Natural killer cell (primary cell): ENCODE results near the gene FIG4. TPM values are rescaled to one million over a fixed set of nuclear protein-coding genes. Genes with fewer than 3 reads are reported as not detected.

Experiments used
- ATAC-seq, 3 donors: fragments of 150-1000 bp in 2 of 3; fragments of 200-7000 bp in 1 of 3; cut with Tn5 transposase; 1 replicate in 1 of 3; 2 replicates in 2 of 3; pipeline ENCODE4 v1.10.0; 2021; ENCODE audit warnings: mild to moderate bottlenecking in 2 of 3, moderate library complexity in 2 of 3
- DNase-seq, 2 donors: peaks; one replicate each; pipeline versions ENCODE4 v3.0.0 to v3.0.0-alpha.2; 2013 to 2021; ENCODE audit warnings: mixed read lengths in 1 of 2
- H3K27ac ChIP-seq: one replicate; pipeline ENCODE4 v1.5.1; 2013; ENCODE audit warnings: mild to moderate bottlenecking, low read length
- H3K27me3 ChIP-seq: one replicate; pipeline ENCODE4 v1.6.1; 2013; ENCODE audit warnings: low read length; ENCODE audit not compliant: control insufficient read depth, insufficient read depth
- H3K36me3 ChIP-seq: one replicate; pipeline ENCODE4 v1.6.1; 2013; ENCODE audit warnings: low read length; ENCODE audit not compliant: control insufficient read depth, insufficient read depth
- H3K4me1 ChIP-seq: one replicate; pipeline ENCODE4 v1.6.1; 2013; ENCODE audit warnings: low read length; ENCODE audit not compliant: control insufficient read depth, insufficient read depth
- H3K4me3 ChIP-seq: one replicate; pipeline ENCODE4 v1.5.1; 2013; ENCODE audit warnings: low read length
- H3K9me3 ChIP-seq: one replicate; pipeline ENCODE4 v1.6.1; 2013; ENCODE audit warnings: low read length; ENCODE audit not compliant: control insufficient read depth, insufficient read depth
- H3K27ac Mint-ChIP-seq, 2 donors: one replicate each; pipeline ENCODE4 v1.8.0; 2022; ENCODE audit warnings: mild to moderate bottlenecking in 2 of 2, mixed read lengths in 2 of 2, moderate library complexity in 1 of 2
- H3K27me3 Mint-ChIP-seq, 2 donors: one replicate each; pipeline ENCODE4 v1.8.0; 2022; ENCODE audit warnings: low read depth in 2 of 2, mixed read lengths in 2 of 2
- H3K36me3 Mint-ChIP-seq: one replicate; pipeline ENCODE4 v1.8.0; 2022; ENCODE audit warnings: mixed read lengths
- H3K4me1 Mint-ChIP-seq, 2 donors: one replicate each; pipeline ENCODE4 v1.8.0; 2022; ENCODE audit warnings: mixed read lengths in 2 of 2
- H3K4me3 Mint-ChIP-seq: one replicate; pipeline ENCODE4 v1.8.0; 2022; ENCODE audit warnings: mild to moderate bottlenecking, moderate library complexity, mixed read lengths
- H3K9me3 Mint-ChIP-seq, 2 donors: one replicate each; pipeline ENCODE4 v1.8.0; 2022; ENCODE audit warnings: mixed read lengths in 2 of 2
- WGBS: methylation state at CpG from one replicate; pipeline ENCODE4 v1.1.7; 2013; ENCODE audit warnings: missing lambda C conversion rate; ENCODE audit not compliant: insufficient coverage; 5-methylcytosine and 5-hydroxymethylcytosine counted together
- intact Hi-C: fragments of 100-400 bp; cut with micrococcal nuclease; formaldehyde crosslinking; loops from one replicate; pipeline ENCODE4 v1.14.2; 2022
- total RNA-seq, 4 donors: library from RNA; stranded (reverse); fragments of 120-200 nt in 1 of 4; gene quantifications; one replicate each; pipeline versions ENCODE4 v1.2.3 to v1.2.4, GENCODE V29; 2013 to 2022
- TF ChIP-seq, protein P1 (sequence below): fragments of 200-600 bp; IDR thresholded peaks from one replicate; pipeline ENCODE4 v1.8.0; 2022; ENCODE audit warnings: antibody characterized with exemption

FIG4 gene
- total RNA-seq, 3 donors from 2014 or later (not counting 1 experiment from before 2014, with no cell fraction given): 15.7 to 38.5 (median 20.7) TPM

DNA sequence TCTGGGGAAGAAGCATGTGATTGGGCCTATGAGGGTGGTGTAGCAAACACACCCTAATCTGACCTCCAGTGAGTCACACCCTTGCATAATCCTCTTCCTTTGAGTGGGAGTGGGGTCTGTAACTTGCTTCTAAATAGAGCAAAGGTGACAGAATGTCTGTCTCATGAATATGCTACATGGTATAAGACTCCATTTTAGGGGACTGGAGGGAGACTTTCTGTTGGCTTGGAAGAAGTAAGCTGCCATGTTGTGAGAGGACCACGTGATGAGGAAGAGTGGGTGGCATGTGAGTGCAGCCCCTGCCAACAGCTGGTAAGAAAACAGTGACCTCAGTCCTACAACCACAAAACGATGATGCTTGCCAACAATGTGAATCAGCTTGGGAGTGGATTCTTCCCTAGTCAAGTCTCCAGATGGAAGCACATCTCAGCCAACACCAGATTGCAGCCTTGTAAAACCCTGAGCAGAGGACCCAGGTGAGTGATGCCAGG, 3.8 kb upstream of the FIG4 start:
- DNase-seq (no peak), ATAC-seq (no peak)
- Mint-ChIP-seq H3K4me3 (peak overlapping the region; percentile 28), H3K27ac (no peak overlapping the region), H3K9me3 (no peaks in the 10 kb centered on the region), H3K27me3 (no peaks in the 10 kb centered on the region), H3K36me3 (no peaks in the 10 kb centered on the region), H3K4me1 (peaks cover 26 to 34% of the 10 kb centered on the region in 2 donors)
- WGBS: 41% methylated on average over 2 of the region's 2 CpGs
- Histone ChIP-seq H3K27ac (no peak overlapping the region), H3K9me3 (no peaks in the 10 kb centered on the region), H3K36me3 (no peaks in the 10 kb centered on the region), H3K4me1 (peaks cover 10% of the 10 kb centered on the region), H3K27me3 (no peaks in the 10 kb centered on the region), H3K4me3 (no peak overlapping the region)
- TF ChIP-seq, protein P1, sequence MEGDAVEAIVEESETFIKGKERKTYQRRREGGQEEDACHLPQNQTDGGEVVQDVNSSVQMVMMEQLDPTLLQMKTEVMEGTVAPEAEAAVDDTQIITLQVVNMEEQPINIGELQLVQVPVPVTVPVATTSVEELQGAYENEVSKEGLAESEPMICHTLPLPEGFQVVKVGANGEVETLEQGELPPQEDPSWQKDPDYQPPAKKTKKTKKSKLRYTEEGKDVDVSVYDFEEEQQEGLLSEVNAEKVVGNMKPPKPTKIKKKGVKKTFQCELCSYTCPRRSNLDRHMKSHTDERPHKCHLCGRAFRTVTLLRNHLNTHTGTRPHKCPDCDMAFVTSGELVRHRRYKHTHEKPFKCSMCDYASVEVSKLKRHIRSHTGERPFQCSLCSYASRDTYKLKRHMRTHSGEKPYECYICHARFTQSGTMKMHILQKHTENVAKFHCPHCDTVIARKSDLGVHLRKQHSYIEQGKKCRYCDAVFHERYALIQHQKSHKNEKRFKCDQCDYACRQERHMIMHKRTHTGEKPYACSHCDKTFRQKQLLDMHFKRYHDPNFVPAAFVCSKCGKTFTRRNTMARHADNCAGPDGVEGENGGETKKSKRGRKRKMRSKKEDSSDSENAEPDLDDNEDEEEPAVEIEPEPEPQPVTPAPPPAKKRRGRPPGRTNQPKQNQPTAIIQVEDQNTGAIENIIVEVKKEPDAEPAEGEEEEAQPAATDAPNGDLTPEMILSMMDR: no peak
- intact Hi-C loops: no loop called here

DNA sequence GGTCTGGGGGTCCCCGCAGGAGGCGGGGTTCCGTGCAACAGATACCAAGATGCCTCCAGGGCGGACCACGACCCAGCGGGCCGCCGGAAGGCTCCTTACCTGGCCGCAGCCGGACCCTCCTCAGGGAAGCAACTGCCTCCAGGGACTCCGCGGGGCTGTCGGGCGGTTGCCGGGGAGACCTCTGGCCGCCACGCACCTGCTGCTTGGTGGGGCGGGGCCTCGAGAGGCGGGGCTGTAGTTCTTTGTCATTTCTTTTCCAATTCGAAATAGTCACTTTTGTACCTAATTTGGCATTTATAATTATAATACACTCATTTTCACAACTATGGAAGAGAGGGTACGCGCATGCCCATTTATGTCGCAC, 741 bp upstream of the FIG4 start:
- DNase-seq: peak; percentile 43 to 72
- H3K27ac Mint-ChIP-seq: peak overlapping the region; percentile 91 to 92
- Histone ChIP-seq H3K36me3 (no peaks in the 10 kb centered on the region), H3K27ac (peak overlapping the region; percentile 79), H3K27me3 (no peaks in the 10 kb centered on the region), H3K9me3 (no peaks in the 10 kb centered on the region), H3K4me3 (peak overlapping the region; percentile 85), H3K4me1 (peaks cover 14% of the 10 kb centered on the region)
- H3K36me3 Mint-ChIP-seq: no peaks in the 10 kb centered on the region
- peak; percentile 25 to 33 (median 32) for ATAC-seq
- peak overlapping the region; percentile 100 for H3K4me3 Mint-ChIP-seq
- no peaks in the 10 kb centered on the region for H3K27me3 Mint-ChIP-seq
- H3K4me1 Mint-ChIP-seq: peaks cover 34 to 44% of the 10 kb centered on the region in 2 donors
- 0% methylated on average over 24 of the region's 24 CpGs for WGBS
- TF ChIP-seq, protein P1: no peak
- intact Hi-C loops: loop anchor here (2.0 to 10.0 kb wide), 2 partner anchors 14 to 236 kb away; partner anchors contain the start of gene MICAL1
- H3K9me3 Mint-ChIP-seq: no peaks in the 10 kb centered on the region

DNA sequence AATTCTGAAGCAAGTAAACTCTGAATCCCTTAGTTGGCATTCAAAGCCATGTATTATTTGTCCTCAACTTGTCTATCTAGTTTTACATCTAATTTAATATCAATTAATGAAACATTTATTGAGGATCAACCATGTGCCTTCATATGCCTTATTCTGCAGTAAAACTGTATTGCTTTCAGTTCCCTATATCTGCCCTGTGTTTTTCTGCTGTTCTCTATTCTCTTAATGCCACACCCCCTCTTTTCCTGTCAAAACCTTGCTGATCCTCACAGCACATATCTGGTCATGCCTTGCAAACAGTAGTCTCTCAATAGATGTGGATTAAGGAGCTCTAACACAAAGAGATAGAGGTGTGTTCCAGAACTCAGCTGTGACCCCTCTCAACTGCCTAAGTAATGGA, 2.0 kb downstream of the FIG4 start:
- H3K9me3 ChIP-seq: no peaks in the 10 kb centered on the region
- no peak overlapping the region for H3K27ac ChIP-seq
- peak overlapping the region; percentile 46 for H3K4me3 Mint-ChIP-seq
- H3K4me3 ChIP-seq: no peak overlapping the region
- no peaks in the 10 kb centered on the region for H3K9me3 Mint-ChIP-seq
- peaks cover 6% of the 10 kb centered on the region for H3K36me3 ChIP-seq
- H3K27me3 Mint-ChIP-seq: no peaks in the 10 kb centered on the region
- no peak for DNase-seq
- H3K27ac Mint-ChIP-seq: no peak overlapping the region
- no peaks in the 10 kb centered on the region for H3K27me3 ChIP-seq
- intact Hi-C loops: loop anchor here (10.0 kb wide), 1 partner anchor 238 kb away; the partner anchor contains the start of gene MICAL1
- H3K4me1 Mint-ChIP-seq: peaks cover 33 to 47% of the 10 kb centered on the region in 2 donors
- no peak for ATAC-seq
- TF ChIP-seq, protein P1: no peak
- H3K36me3 Mint-ChIP-seq: peaks cover 7% of the 10 kb centered on the region
- H3K4me1 ChIP-seq: peaks cover 14% of the 10 kb centered on the region

DNA sequence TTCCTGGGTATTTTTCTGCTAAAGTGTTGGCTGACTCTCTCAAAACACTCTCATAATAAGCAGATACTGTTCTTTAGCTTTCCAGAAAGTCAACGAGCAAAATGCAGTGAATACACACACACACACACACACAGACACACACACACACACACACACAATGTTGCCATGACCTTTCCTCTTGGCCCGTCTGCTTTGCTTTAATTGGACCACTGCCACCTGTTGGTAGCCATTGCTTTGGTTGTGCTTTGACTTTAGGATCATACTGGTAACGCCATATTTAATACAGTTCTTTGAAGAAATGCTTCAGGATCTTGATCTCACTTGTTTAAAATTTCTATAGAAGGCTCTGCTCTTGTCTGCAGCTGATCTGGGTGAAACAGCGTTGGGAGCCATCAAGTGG, 4.4 kb downstream of the FIG4 start:
- Histone ChIP-seq H3K27ac (no peak overlapping the region), H3K4me3 (no peak overlapping the region), H3K36me3 (peaks cover 6% of the 10 kb centered on the region), H3K27me3 (no peaks in the 10 kb centered on the region), H3K9me3 (no peaks in the 10 kb centered on the region), H3K4me1 (peaks cover 9% of the 10 kb centered on the region)
- no peak overlapping the region for H3K4me3 Mint-ChIP-seq
- ATAC-seq: no peak
- intact Hi-C loops: loop anchor here (10.0 kb wide), 1 partner anchor 241 kb away; the partner anchor contains the start of gene MICAL1
- H3K27me3 Mint-ChIP-seq: no peaks in the 10 kb centered on the region
- H3K9me3 Mint-ChIP-seq: no peaks in the 10 kb centered on the region
- 87% methylated on average over 4 of the region's 4 CpGs for WGBS
- H3K27ac Mint-ChIP-seq: peak overlapping the region in 1 of 2 donors; percentile 41
- H3K4me1 Mint-ChIP-seq: peaks cover 29 to 36% of the 10 kb centered on the region in 2 donors
- TF ChIP-seq, protein P1: no peak
- DNase-seq: peak in 1 of 2 donors; percentile 26
- peaks cover 7% of the 10 kb centered on the region for H3K36me3 Mint-ChIP-seq
